ENCODE results near the gene STUM.
"Not testable (repeated sequence)": the region's sequence is repeated elsewhere in the genome, so short reads cannot be mapped to it uniquely, and the experiment has no call there.

STUM gene

GRCh38 chr1:226634166-226634588, 85.6 kb downstream of the STUM start:
- H3K27ac ChIP-seq = no peak overlapping the region
- TF ChIP-seq ZFX (IDR thresholded peaks at IDR 0.05) (no peak), CTCF (conservative IDR thresholded peaks at IDR 0.05) (peak; percentile 97)

GRCh38 chr1:226634611-226635246, 86.2 kb downstream of the STUM start:
- H3K27ac ChIP-seq = no peak overlapping the region
- no peak for TF ChIP-seq CTCF (conservative IDR thresholded peaks at IDR 0.05)
- TF ChIP-seq ZFX (IDR thresholded peaks at IDR 0.05) = no peak

- H3K27ac ChIP-seq = no peak overlapping the region
Measured at GRCh38 chr1:226635456-226635941, 86.9 kb downstream of the STUM start.

GRCh38 chr1:226636847-226637096, 88.2 kb downstream of the STUM start:
- TF ChIP-seq ZFX (IDR thresholded peaks at IDR 0.05) (no peak), CTCF (conservative IDR thresholded peaks at IDR 0.05) (no peak)

More at GRCh38 chr1:226635456-226635941, 86.9 kb downstream of the STUM start:
- TF ChIP-seq ZFX (IDR thresholded peaks at IDR 0.05) (no peak), CTCF (conservative IDR thresholded peaks at IDR 0.05) (no peak)

GRCh38 chr1:226637147-226637935, 88.8 kb downstream of the STUM start:
- TF ChIP-seq CTCF (conservative IDR thresholded peaks at IDR 0.05) (no peak), ZFX (IDR thresholded peaks at IDR 0.05) (no peak)
- H3K27ac ChIP-seq = no peak overlapping the region

More at GRCh38 chr1:226636847-226637096, 88.2 kb downstream of the STUM start:
- no peak overlapping the region for H3K27ac ChIP-seq

- no peak overlapping the region for H3K27ac ChIP-seq
- TF ChIP-seq CTCF (conservative IDR thresholded peaks at IDR 0.05) = no peak
Measured at GRCh38 chr1:226638001-226638601, 89.5 kb downstream of the STUM start.

- no peak overlapping the region for H3K27ac ChIP-seq
- TF ChIP-seq ZFX (IDR thresholded peaks at IDR 0.05) = no peak
- TF ChIP-seq CTCF (conservative IDR thresholded peaks at IDR 0.05) = no peak
Measured at GRCh38 chr1:226638608-226639007, 90.0 kb downstream of the STUM start.

- H3K27ac ChIP-seq = not testable (repeated sequence)
Measured at GRCh38 chr1:226639206-226639605, 90.6 kb downstream of the STUM start.
